EH (cell line): ENCODE results near the gene HRK.

Source experiments
- DNase-seq: peaks from one replicate; pipeline ENCODE4 v3.0.0-alpha.2; 2015; ENCODE audit warnings: low read depth

HRK gene

DNA sequence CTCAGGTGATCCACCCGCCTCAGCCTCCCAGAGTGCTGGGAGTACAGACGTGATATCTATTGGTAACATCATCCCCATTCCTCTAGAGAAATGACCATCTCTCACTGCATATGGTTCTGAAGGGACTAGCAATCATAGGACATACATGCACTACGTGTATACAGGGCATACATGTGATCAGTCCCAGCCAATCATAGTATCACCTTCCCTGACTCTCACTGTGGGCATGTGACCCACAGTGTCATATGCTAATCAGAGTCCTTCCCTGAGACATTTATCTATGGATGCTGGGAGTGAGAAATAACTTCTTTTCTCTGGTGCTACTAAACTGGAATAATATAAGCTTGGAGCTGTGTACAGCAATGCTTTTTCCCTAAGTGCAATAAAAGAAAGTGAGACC is 17.4 kb upstream of the HRK start:
- no peak for DNase-seq

DNA sequence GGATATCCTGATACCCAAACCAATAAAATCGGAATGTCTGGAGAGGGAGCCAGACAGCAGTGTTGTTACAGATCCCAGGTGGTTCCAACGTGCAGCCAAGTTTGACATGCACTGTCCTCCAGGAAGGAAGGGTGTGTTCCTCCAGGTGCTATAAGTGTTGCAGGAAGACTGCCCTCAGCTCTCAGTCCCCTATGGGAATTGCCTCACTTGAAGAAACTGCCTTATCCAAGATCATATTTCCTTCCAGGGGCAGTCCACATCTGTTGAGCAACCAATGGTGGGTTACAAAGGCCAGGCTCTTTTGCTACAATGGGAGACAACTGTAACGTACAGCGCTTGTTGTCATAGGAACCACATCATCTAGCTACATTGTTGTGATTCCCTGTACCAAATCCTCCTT is 16.2 kb upstream of the HRK start:
- no peak for DNase-seq

- no peak for DNase-seq
Measured at GRCh38 chr12:116896411-116896924, 15.2 kb upstream of the HRK start.

- DNase-seq = no peak
Measured at GRCh38 chr12:116894913-116895312, 13.7 kb upstream of the HRK start.

GRCh38 chr12:116892349-116893140 is 11.3 kb upstream of the HRK start:
- peak; percentile 21 for DNase-seq

- no peak for DNase-seq
Measured at GRCh38 chr12:116891019-116891418, 9.8 kb upstream of the HRK start.

- DNase-seq = no peak
Measured at GRCh38 chr12:116890330-116890729, 9.1 kb upstream of the HRK start.

DNA sequence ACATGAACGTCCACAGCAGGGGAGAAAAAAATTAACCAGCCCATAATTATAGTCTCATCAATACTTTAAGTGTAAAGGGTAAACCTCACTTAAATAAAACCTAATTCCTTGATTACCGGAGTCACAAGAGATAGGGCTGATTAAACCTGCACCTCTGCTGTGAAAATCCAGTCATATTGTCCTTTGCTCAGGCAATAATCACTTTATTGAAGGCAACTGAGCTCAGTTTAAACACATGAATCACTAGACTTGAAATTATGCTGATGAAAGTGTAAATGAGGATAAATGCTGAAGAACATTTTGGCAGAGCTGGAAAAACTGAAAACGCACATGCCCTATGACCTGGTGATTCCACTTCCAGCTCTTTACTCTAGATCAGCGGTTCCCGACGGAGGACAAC is 6.7 kb upstream of the HRK start:
- no peak for DNase-seq

- no peak for DNase-seq
Measured at GRCh38 chr12:116887244-116887643, 6.0 kb upstream of the HRK start.

- DNase-seq = no peak
Measured at GRCh38 chr12:116885491-116885890, 4.2 kb upstream of the HRK start.

DNA sequence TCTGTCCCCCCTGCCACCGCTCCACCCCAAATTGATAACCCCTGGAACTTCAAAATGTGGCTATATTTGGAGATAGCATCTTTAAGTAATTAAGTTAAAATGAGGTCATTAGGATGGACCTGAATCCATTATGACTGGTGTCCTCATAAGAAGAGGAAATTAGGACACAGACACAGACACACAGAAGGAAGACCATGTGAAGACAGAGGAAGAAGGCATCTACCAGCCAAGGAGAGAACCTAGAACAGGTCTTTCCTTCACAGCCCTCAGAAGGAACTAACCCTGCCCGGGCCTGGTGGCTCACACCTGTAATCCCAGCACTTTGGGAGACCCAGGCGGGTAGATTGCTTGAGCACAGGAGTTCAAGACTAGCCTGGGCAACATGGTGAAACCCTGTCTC is 3.6 kb upstream of the HRK start:
- no peak for DNase-seq

DNA sequence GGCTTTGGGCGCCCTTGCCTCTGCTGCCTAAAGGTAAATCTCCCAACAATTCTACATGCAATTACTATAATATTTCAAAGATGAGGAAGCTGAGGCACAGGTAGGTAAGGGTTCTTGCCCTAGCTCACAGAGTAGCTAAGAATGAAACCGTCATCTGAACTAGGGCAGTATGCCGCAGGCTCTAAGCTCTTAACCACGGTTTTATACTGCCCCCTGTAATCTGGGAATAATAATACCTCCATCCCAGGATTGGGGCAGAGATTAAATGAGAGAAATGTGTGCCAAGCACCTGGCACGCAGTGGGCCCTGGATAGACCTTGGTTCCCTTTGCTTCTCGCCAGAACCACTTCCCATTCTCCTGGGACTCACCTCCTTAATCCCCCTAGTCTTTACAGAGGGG is 1.5 kb upstream of the HRK start:
- peak; percentile 62 for DNase-seq

GRCh38 chr12:116881877-116882507 is 751 bp upstream of the HRK start:
- no peak for DNase-seq

GRCh38 chr12:116880817-116881324 is 370 bp downstream of the HRK start:
- peak; percentile 44 for DNase-seq

DNA sequence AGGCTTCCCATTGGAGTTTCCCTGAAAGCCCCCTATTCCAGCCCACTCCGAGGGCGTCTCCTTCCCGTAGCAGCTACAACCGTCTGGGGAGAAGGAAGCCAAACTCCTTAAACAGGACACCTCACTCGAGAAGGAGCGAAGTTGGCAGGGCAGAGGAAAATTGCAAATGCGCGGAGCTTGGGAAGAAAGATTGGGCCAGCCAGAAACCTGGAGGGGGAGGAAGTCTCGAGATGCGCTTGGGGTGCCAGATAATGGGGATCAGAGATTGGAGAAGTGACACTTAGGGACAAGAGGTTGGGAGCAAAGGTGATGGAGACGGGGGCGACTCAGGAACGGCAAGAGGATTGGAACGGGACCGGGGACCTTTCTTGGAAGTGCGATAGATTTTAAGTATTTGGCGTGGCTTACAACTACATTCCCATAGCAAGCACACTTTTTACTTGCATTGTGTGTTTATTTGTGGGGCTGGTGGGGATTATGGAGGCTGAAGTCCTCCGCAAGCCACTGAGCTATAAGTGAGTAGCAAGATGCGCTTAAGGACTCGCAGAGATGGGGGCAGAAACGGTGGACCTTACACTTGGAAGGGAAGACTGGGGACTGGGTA is 926 bp downstream of the HRK start:
- DNase-seq = peak; percentile 14

DNA sequence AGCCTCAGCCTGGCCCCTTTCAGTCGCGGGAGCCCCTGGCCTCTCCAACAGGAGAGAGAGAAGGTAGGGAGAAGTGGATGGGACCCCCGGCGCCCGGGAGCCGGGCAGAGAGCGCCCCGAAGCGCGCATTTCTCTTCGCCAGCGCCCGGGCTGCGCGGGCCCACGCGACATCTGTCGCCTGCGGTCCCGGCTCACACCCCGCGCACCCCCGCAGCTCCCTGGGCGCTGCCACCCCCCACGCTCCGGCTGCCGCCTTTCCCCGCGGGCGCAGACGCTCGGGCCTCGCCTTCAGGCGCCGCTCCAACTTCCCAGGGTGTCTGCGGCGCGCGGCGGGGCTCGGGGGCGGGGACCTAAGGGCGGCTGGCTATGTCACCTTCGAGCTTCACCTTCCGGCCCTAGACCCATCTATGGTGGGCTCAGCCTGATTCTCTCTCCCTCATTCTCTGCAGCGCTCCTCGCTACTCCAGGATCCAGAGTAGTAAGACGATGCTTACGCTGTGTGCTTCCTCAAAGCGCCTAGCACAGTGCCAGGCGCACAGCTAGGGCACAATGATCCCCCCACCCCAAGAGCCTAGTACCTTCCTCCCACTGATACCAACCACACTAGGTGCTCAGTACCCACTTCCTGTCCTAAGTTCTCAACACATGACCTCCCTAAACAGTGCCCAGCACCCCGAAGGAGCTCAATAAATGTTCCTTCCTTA is 1.6 kb downstream of the HRK start:
- DNase-seq = no peak

DNA sequence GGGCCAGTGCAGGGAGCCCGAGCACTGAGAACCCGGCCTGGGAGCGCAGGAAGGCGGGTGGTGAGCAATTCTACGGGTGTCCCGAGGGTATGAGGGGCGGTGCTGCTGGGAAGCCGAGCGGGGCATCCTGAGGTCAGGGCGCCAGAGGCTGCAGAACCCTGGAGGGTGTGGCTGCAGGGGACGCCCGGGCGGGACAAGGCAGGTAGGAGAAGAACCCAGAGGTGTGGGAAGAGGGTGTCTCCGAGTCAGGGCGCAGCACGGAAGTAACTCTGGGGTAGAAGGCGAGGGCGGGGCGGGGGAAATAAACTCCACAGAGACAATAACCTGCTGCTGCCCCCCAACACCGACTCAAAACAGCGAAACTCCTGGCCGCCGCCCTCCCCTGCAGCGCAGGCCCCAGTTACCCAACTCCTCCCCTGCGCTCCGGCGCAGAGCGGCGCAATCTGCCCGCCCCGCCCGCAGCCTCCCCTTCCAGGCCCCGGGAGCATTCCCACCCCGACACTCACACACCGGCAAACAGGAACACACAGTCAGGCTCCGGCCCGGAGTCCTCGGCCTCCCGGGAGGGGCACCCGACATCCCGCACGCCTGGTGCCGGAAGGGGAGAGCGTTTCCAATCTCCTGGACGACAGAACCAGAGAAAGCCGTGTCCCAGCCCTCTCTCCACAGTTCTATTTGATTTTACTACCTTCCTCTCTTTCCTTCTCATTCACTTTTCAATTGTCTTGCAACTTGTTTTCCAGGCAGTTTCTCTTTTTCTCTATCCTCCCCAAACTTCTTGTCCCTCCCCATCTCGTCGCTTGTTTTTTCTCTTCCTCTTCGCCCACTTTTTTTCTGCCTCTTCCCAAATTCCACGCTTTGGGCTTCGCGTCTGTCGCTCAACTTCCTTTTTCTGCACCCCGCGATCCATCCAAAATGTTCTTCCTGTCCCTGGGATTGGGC is 2.4 kb downstream of the HRK start:
- peak; percentile 31 for DNase-seq

GRCh38 chr12:116876151-116876869 is 4.9 kb downstream of the HRK start:
- DNase-seq = no peak

DNA sequence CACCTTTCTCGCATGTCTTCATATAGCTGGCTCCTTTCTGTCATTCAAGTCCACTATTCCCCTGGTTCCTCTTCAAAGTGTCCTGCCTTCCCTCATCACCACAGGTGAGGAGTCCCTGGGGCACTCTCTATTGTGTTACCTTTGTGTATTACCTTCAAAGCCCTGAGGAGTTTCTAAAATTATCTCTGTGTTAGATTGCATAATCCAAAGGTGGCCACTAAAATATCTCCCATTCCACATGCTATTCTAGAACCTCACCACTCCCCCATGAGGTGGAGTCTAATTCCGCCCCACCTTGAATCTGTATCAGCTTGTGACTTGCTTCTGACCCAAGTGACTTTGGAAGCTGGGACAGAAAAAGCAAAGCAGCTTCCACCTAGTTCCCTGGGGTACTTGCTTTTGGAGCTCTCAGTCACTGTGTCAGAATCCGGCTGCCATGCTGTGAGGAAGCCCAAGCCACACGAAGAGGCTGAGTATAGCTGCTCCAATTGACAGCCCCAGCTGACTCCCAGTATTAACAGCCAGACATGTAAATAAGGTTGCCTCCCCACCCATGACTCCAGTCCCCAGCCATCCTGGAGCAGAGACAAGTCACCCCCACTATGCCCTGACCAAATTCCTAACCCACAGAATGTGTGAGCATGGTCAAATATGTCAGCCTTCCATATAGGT is 6.8 kb downstream of the HRK start:
- no peak for DNase-seq

- no peak for DNase-seq
Measured at GRCh38 chr12:116870306-116870705, 10.9 kb downstream of the HRK start.
